Naive B cell (primary cell): ENCODE results near the gene LRCH1. TPM values are rescaled to one million over a fixed set of nuclear protein-coding genes. Genes with fewer than 3 reads are reported as not detected.

Experiments
- ATAC-seq, 2 donors: fragments of 150-1000 bp; cut with Tn5 transposase; 2 replicates each; pipeline ENCODE4 v1.10.0; 2021; ENCODE audit warnings: low read depth in 2 of 2, mild to moderate bottlenecking in 2 of 2, moderate library complexity in 2 of 2
- DNase-seq: peaks from one replicate; pipeline ENCODE4 v3.0.0; 2022
- H3K27ac Mint-ChIP-seq, 6 donors: one replicate each; pipeline ENCODE4 v1.8.0; 2020 to 2022; ENCODE audit warnings: mild to moderate bottlenecking in 6 of 6, mixed read lengths in 6 of 6, moderate library complexity in 5 of 6, inconsistent platforms in 2 of 6
- H3K27me3 Mint-ChIP-seq, 3 donors: one replicate each; pipeline ENCODE4 v1.8.0; 2021 to 2022; ENCODE audit warnings: mixed read lengths in 3 of 3, mild to moderate bottlenecking in 1 of 3
- H3K36me3 Mint-ChIP-seq, 2 donors: one replicate each; pipeline ENCODE4 v1.8.0; 2020 to 2022; ENCODE audit warnings: mixed read lengths in 2 of 2, inconsistent platforms in 1 of 2, mild to moderate bottlenecking in 1 of 2
- H3K4me1 Mint-ChIP-seq, 3 donors: one replicate each; pipeline ENCODE4 v1.8.0; 2020 to 2022; ENCODE audit warnings: mixed read lengths in 3 of 3, inconsistent platforms in 1 of 3, mild to moderate bottlenecking in 1 of 3, moderate library complexity in 1 of 3
- H3K4me3 Mint-ChIP-seq, 8 donors: one replicate each; pipeline ENCODE4 v1.8.0; 2020 to 2022; ENCODE audit warnings: mild to moderate bottlenecking in 8 of 8, mixed read lengths in 8 of 8, moderate library complexity in 8 of 8, inconsistent platforms in 2 of 8
- H3K9me3 Mint-ChIP-seq, 7 donors: one replicate each; pipeline ENCODE4 v1.8.0; 2020 to 2022; ENCODE audit warnings: mixed read lengths in 7 of 7, mild to moderate bottlenecking in 5 of 7, inconsistent platforms in 2 of 7, moderate library complexity in 1 of 7
- polyA plus RNA-seq, 6 donors: library from polyadenylated mRNA; unstranded; fragments of 300-500 nt; fragmentation: Illumina TruSeq; gene quantifications; one replicate each; pipeline ENCODE4 v1.2.3, GENCODE V29; 2021; ENCODE audit warnings: low read depth in 6 of 6

LRCH1 gene
- polyA plus RNA-seq, 6 donors from 2014 or later, result 6.9 to 14.0 (median 9.8) TPM

- Mint-ChIP-seq H3K4me1 (peaks cover 4 to 11% (median 6%) of the 10 kb centered on the region in 3 donors), H3K36me3 (peaks cover 17 to 24% of the 10 kb centered on the region in 2 donors), H3K27ac (peak overlapping the region in 2 of 6 donors; percentile 8 to 26), H3K27me3 (no peaks in the 10 kb centered on the region), H3K9me3 (peaks cover 0 to 2% (median 0%) of the 10 kb centered on the region in 7 donors), H3K4me3 (no peak overlapping the region)
- no peak for DNase-seq
- no peak for ATAC-seq
Measured at GRCh38 chr13:46720189-46720588, 167.2 kb downstream of the LRCH1 start.

- no peak overlapping the region for H3K4me3 Mint-ChIP-seq
- H3K36me3 Mint-ChIP-seq, result peaks cover 17 to 20% of the 10 kb centered on the region in 2 donors
- peaks cover 4 to 7% (median 6%) of the 10 kb centered on the region in 3 donors for H3K4me1 Mint-ChIP-seq
- ATAC-seq (peak in 1 of 2 donors; percentile 36), DNase-seq (peak; percentile 33)
- H3K9me3 Mint-ChIP-seq, result peaks cover 0 to 2% (median 0%) of the 10 kb centered on the region in 7 donors
- H3K27ac Mint-ChIP-seq, result no peak overlapping the region
- H3K27me3 Mint-ChIP-seq, result no peaks in the 10 kb centered on the region
Measured at GRCh38 chr13:46721054-46721453, 168.1 kb downstream of the LRCH1 start.

- ATAC-seq, result no peak
- no peak overlapping the region for H3K27ac Mint-ChIP-seq
- H3K27me3 Mint-ChIP-seq, result no peaks in the 10 kb centered on the region
- H3K4me1 Mint-ChIP-seq, result no peaks in the 10 kb centered on the region
- H3K36me3 Mint-ChIP-seq, result peaks cover 35 to 38% of the 10 kb centered on the region in 2 donors
- peaks cover 0 to 2% (median 0%) of the 10 kb centered on the region in 7 donors for H3K9me3 Mint-ChIP-seq
- no peak overlapping the region for H3K4me3 Mint-ChIP-seq
- no peak for DNase-seq
Measured at GRCh38 chr13:46726347-46726746, 173.4 kb downstream of the LRCH1 start.

GRCh38 chr13:46728777-46729176 lies 175.8 kb downstream of the LRCH1 start:
- H3K4me1 Mint-ChIP-seq, result no peaks in the 10 kb centered on the region
- H3K27ac Mint-ChIP-seq, result peak overlapping the region in 2 of 6 donors; percentile 3 to 63
- ATAC-seq (no peak), DNase-seq (no peak)
- no peaks in the 10 kb centered on the region for H3K27me3 Mint-ChIP-seq
- no peak overlapping the region for H3K4me3 Mint-ChIP-seq
- peaks cover 36 to 37% of the 10 kb centered on the region in 2 donors for H3K36me3 Mint-ChIP-seq
- H3K9me3 Mint-ChIP-seq, result peaks cover 0 to 2% (median 0%) of the 10 kb centered on the region in 7 donors

GRCh38 chr13:46731535-46731934 lies 178.6 kb downstream of the LRCH1 start:
- Mint-ChIP-seq H3K36me3 (peaks cover 24 to 25% of the 10 kb centered on the region in 2 donors), H3K4me3 (no peak overlapping the region), H3K9me3 (no peaks in the 10 kb centered on the region), H3K27ac (no peak overlapping the region), H3K27me3 (no peaks in the 10 kb centered on the region), H3K4me1 (no peaks in the 10 kb centered on the region)
- DNase-seq (no peak), ATAC-seq (no peak)

GRCh38 chr13:46735425-46735824 lies 182.5 kb downstream of the LRCH1 start:
- no peak overlapping the region for H3K27ac Mint-ChIP-seq
- no peaks in the 10 kb centered on the region for H3K9me3 Mint-ChIP-seq
- H3K4me3 Mint-ChIP-seq, result no peak overlapping the region
- no peaks in the 10 kb centered on the region for H3K27me3 Mint-ChIP-seq
- no peaks in the 10 kb centered on the region for H3K4me1 Mint-ChIP-seq
- H3K36me3 Mint-ChIP-seq, result peaks cover 7 to 10% of the 10 kb centered on the region in 2 donors
- ATAC-seq (no peak), DNase-seq (no peak)

- no peaks in the 10 kb centered on the region for H3K9me3 Mint-ChIP-seq
- no peaks in the 10 kb centered on the region for H3K27me3 Mint-ChIP-seq
- H3K27ac Mint-ChIP-seq, result no peak overlapping the region
- H3K4me3 Mint-ChIP-seq, result no peak overlapping the region
- DNase-seq (no peak), ATAC-seq (no peak)
- no peaks in the 10 kb centered on the region for H3K4me1 Mint-ChIP-seq
- peaks cover 12% of the 10 kb centered on the region in 2 donors for H3K36me3 Mint-ChIP-seq
Measured at GRCh38 chr13:46736541-46737310, 183.8 kb downstream of the LRCH1 start.

- Mint-ChIP-seq H3K27me3 (no peaks in the 10 kb centered on the region), H3K4me1 (no peaks in the 10 kb centered on the region), H3K27ac (no peak overlapping the region), H3K4me3 (no peak overlapping the region), H3K36me3 (peaks cover 11 to 13% of the 10 kb centered on the region in 2 donors), H3K9me3 (no peaks in the 10 kb centered on the region)
- ATAC-seq (no peak), DNase-seq (no peak)
Measured at GRCh38 chr13:46738055-46738454, 185.1 kb downstream of the LRCH1 start.

- ATAC-seq (no peak), DNase-seq (no peak)
- peaks cover 11 to 13% of the 10 kb centered on the region in 2 donors for H3K36me3 Mint-ChIP-seq
Measured at GRCh38 chr13:46738766-46739165, 185.8 kb downstream of the LRCH1 start.

GRCh38 chr13:46739447-46740098 lies 186.6 kb downstream of the LRCH1 start:
- Mint-ChIP-seq H3K4me3 (no peak overlapping the region), H3K27ac (no peak overlapping the region), H3K27me3 (no peaks in the 10 kb centered on the region), H3K4me1 (no peaks in the 10 kb centered on the region), H3K9me3 (no peaks in the 10 kb centered on the region), H3K36me3 (peaks cover 11 to 21% of the 10 kb centered on the region in 2 donors)
- DNase-seq (no peak), ATAC-seq (no peak)

More at GRCh38 chr13:46738766-46739165, 185.8 kb downstream of the LRCH1 start:
- Mint-ChIP-seq H3K4me1 (no peaks in the 10 kb centered on the region), H3K4me3 (no peak overlapping the region), H3K27me3 (no peaks in the 10 kb centered on the region), H3K27ac (no peak overlapping the region), H3K9me3 (no peaks in the 10 kb centered on the region)

- Mint-ChIP-seq H3K4me1 (peaks cover 0 to 3% (median 0%) of the 10 kb centered on the region in 3 donors), H3K9me3 (no peaks in the 10 kb centered on the region)
Measured at GRCh38 chr13:46743191-46743590, 190.2 kb downstream of the LRCH1 start.

GRCh38 chr13:46745062-46745461 lies 192.1 kb downstream of the LRCH1 start:
- H3K27ac Mint-ChIP-seq, result peak overlapping the region in 2 of 6 donors; percentile 67 to 78
- H3K36me3 Mint-ChIP-seq, result peaks cover 32 to 45% of the 10 kb centered on the region in 2 donors
- no peaks in the 10 kb centered on the region for H3K9me3 Mint-ChIP-seq
- H3K27me3 Mint-ChIP-seq, result no peaks in the 10 kb centered on the region
- peaks cover 0 to 3% (median 0%) of the 10 kb centered on the region in 3 donors for H3K4me1 Mint-ChIP-seq
- H3K4me3 Mint-ChIP-seq, result no peak overlapping the region
- ATAC-seq (no peak), DNase-seq (no peak)

More at GRCh38 chr13:46743191-46743590, 190.2 kb downstream of the LRCH1 start:
- H3K36me3 Mint-ChIP-seq, result peaks cover 32% of the 10 kb centered on the region in 2 donors
- ATAC-seq (no peak), DNase-seq (no peak)
- H3K27me3 Mint-ChIP-seq, result no peaks in the 10 kb centered on the region
- no peak overlapping the region for H3K27ac Mint-ChIP-seq
- no peak overlapping the region for H3K4me3 Mint-ChIP-seq

- Mint-ChIP-seq H3K27me3 (no peaks in the 10 kb centered on the region), H3K9me3 (no peaks in the 10 kb centered on the region), H3K4me1 (peaks cover 0 to 3% (median 2%) of the 10 kb centered on the region in 3 donors), H3K27ac (peak overlapping the region in 2 of 6 donors; percentile 36 to 47), H3K36me3 (peaks cover 32 to 52% of the 10 kb centered on the region in 2 donors), H3K4me3 (no peak overlapping the region)
- DNase-seq, result no peak
- no peak for ATAC-seq
Measured at GRCh38 chr13:46745706-46746105, 192.7 kb downstream of the LRCH1 start.
